GM21367 (cell line): ENCODE measurements around the gene VAV1.

Source experiments
- ATAC-seq: cut with Tn5 transposase; IDR thresholded peaks from one replicate; pipeline ENCODE4 v1.9.1; 2021; ENCODE audit not compliant: unreplicated experiment

The VAV1 gene, protein sequence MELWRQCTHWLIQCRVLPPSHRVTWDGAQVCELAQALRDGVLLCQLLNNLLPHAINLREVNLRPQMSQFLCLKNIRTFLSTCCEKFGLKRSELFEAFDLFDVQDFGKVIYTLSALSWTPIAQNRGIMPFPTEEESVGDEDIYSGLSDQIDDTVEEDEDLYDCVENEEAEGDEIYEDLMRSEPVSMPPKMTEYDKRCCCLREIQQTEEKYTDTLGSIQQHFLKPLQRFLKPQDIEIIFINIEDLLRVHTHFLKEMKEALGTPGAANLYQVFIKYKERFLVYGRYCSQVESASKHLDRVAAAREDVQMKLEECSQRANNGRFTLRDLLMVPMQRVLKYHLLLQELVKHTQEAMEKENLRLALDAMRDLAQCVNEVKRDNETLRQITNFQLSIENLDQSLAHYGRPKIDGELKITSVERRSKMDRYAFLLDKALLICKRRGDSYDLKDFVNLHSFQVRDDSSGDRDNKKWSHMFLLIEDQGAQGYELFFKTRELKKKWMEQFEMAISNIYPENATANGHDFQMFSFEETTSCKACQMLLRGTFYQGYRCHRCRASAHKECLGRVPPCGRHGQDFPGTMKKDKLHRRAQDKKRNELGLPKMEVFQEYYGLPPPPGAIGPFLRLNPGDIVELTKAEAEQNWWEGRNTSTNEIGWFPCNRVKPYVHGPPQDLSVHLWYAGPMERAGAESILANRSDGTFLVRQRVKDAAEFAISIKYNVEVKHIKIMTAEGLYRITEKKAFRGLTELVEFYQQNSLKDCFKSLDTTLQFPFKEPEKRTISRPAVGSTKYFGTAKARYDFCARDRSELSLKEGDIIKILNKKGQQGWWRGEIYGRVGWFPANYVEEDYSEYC

DNA sequence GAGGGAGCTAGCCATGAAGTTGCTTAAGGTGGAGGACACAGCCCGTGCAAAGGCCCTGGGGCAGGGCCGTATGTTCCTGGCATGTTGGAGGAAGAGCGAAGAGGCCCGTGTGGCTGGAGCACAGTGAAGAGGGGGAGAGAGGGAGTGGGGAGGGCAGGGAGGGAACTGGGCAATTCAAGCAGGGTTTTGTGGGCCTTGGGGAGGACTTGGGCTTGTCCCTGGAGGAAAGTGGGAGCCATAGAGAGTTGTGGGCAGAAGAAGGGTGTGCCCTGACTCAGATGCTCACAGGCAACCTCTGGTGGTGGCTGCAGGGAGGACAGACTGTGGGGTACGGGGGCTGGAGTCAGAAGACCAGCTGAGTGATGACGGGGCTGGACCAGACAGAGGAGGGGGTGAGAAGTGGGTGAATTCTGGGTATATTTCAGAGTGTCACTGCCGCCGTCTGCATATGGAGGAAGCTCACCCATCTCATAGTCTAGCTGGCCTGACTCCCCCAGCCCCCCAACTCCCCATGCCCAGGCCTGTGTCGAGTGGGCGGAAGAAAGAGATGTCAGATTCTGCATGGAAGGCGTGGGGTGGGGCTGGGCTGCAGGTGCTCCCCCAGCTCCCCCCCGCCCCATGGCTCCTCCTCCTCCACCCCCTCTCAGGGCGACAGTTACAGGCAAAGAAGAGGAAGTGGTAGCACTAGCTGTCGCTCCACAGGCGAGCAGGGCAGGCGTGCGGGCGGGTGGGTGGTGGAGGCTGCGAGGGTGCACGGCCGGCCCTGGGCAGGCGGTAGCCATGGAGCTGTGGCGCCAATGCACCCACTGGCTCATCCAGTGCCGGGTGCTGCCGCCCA is at the start of gene VAV1:
Gene VAV1, plus strand, starts transcription at position 681 of the 838 bp plus-strand sequence. Its CDS starts 100 bp downstream, at position 781.
- ATAC-seq: no peak

DNA sequence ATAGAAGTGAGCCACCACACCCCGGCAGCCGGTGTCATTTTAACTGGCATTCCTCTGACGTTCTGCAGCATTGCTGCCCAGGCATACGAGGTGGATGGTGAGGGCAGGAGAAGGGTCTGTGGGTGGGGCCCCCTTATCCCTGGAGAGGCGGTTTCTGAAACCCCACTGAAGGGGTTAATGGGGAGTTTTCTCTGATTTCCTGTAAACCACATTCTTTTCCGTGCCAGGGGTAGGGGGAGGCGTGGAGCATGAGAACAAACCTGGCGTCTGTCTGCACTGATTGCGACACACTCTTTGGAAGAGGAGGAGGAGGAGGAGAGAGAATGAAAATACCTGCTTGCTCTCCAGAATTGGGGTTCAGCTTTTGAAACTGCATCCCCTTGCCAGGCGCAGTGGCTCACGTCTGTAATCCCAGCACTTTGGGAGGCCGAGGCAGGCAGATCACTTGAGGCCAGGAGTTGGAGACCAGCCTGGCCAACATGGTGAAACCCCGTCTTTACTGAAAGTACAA is 49.3 kb upstream of the VAV1 start:
- ATAC-seq: no peak

DNA sequence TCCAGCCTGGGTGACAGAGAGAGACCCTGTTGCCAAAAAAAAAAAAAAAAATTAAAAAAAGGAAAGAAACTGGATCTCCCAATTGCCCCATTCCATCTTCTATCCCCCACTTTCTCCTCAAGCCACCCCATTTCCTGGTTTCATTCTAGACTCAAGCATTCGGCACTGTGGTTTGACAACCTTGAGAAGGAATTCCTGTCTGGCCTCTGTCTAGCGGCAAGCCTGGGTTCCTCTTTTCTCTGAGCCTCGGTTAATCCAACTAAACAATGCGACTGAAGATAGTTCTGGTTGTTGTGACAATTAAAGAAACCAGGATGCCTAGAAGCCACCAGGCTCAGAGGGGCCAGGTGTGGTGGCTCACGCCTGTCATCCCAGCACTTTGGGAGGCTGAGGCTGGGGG is 48.8 kb upstream of the VAV1 start:
- ATAC-seq: no peak

DNA sequence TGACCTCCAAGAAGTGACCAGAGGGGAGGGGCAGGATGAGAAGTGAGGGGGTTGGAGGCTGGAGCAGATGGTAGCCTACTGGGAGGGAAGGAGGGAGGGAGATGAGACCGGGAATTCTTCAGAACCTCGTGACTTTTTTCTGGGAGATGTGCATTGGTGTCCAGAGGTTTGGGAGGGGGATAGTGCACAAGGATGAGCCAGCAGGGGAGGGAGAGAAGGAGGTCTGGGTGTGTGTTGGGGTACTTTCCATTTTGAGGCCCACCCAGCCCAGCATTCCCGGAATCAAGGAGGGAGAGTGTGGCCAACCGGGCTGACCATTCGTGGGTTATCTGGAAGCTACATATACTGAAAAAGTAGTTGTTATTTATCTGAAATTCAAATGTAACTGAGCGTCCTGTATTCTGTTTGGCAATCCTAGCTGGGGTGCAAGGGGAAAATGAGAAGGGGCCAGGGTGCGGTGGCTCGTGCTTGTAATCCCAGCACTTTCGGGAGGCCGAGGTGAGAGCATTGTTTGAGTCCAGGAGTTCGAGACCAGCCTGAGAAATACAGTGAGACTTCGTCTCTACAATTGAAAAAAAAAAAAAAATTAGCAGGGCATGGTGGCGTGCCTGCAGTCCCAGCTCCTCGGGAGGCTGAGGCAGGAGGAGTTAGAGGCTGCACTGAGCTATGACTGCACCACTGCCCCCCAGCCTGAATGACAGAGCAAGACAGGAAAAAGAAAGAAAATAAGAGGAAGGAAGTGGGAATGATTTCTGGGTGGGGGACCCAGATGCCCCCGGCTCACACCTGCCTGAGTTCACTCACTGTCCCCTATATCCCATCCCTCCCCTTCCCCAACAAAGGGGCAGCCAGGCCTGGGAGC is 47.6 kb upstream of the VAV1 start:
- ATAC-seq: no peak

DNA sequence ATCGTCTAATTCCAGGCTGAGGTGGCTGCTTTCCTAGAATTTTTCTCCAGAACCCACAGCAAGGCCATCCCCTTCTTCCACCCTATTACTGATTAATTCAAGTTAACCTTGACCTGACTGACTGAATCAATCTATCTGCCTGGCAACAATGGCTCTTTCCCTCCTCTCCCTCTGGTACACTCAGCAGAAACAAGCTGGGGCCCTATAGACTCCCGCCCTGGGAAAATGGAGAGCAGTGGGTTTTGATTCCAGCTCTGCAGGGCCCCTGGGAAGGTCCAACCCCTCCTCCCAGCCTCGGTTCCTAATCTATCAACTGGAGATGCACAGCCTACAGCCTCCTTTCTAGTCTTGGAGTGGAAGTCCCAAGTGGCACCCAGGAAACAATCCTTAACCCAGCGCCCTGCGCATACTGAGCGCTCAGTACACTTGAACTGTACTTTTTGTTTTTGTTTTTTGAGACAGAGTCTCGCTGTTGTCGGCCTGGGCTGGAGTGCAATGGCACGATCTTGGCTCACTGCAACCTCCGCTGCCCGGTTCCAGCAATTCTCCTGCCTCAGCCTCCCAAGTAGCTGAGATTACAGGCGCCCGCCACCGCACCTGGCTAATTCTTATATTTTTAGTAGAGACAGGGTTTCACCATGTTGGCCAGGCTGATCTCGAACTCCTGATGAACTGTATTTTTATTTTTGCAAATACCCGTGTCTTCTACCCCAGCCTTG is 46.8 kb upstream of the VAV1 start:
- no peak for ATAC-seq

DNA sequence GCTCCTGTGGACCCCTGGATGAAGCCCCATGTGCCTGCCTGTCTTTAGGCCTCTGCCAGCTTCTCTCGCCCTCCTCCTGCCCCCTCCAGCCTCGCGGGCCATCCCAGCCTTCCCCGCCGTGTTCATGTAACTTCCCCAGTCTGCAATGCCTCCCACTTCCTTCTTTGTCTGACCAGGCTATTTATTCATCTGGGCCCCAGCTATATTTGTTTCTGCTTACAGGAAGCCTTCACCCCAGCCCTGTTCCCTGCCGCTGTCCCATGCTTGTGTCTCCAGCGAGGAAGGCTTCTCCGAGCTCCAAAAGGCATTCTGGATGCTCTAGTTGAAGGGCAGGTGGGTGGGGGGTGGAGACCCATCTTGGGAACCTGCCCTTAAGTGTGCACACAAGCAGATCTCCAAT is 44.2 kb upstream of the VAV1 start:
- ATAC-seq: no peak

DNA sequence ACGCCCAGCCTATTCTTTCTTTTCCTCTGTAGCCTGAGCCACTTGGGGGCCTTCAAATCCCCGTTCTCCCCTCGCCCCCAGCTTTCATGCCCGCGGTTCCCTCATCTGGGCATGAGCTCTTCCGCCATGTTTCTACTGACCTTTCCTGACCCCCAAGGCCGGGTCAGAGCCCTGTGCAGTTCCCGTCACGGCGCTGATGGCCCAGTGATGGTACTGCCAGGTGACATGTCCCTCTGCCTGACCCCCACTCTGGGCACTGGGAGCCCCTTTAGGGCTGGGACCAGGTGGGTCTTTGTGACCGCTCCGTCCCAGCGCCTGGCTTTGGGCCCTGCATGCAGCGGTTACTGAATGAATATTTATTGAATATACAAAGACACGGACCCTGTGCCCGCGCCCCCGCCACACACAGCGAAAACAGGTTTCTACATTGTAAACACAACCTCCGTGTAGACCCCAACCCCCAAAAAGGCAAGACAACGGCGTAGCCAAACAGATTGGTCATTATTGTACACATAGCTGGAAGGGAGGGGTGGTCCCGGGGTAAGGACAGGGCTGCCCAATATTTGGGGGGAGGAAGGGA is 42.8 kb upstream of the VAV1 start:
- ATAC-seq: no peak

DNA sequence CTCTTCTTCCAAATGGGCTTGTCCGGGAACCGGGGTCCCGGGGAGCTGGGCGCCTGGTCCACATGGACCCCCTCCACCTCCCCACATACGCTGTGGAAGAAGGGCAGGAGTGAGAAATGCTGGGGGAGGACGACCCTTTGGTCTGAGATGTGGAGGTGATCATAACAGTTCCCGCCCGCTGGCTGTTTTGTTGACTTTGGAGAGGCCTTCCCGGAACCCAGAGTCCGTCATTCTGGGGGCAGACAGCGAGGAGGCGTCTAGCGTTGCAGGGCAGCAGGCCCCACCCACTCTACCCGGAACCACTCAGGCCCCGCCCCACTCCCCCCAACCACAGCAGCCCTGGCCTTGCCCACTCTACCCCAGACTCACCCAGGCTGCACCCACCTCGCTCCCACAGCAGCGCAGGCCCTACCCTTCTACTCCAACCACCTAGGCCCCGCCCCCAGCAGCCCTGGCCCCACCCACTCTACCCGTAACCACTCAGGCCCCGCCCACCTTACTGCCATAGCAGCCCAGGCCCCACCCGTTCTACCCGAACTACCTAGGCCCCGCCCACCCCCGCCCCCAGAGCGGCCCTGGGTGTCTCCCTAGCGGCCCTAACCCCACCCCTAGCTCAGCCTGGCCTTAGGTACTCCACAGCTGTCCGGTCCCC is 42.2 kb upstream of the VAV1 start:
- no peak for ATAC-seq

DNA sequence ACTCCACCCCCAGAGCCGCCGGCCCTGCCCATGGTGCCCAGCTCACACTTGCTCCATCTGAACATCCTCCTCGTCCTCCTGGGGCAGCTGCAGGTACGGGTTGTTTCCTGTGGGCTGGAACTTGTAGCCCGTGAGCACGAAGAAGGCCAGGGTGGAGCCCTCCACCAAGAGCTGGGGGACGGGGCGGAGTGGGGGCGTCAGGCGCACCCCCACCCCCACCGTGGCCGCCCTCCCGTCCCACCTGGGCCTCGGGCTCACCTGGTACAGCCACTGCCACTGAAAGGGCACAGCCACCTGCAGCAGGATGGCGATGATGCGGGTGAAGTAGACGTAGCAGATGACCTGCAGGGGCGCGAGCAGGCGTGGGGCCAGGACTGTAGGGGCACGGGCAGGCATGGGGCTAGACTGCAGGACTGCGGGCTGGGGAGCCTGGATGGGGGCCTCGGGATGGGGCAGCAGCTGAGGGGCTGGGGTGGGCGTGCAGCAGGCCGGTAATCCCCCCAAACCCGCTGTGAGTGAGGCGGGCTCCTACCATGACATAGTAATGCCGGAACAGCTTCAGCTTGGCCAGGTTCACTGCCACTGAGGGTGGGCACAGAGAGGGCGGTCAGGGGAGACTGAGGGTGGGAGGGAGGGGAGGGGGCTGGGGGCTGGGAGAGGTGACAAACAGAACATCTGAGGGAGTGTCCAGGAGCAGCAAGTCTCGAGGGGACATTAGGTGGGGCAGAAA is 41.4 kb upstream of the VAV1 start:
- ATAC-seq: no peak

DNA sequence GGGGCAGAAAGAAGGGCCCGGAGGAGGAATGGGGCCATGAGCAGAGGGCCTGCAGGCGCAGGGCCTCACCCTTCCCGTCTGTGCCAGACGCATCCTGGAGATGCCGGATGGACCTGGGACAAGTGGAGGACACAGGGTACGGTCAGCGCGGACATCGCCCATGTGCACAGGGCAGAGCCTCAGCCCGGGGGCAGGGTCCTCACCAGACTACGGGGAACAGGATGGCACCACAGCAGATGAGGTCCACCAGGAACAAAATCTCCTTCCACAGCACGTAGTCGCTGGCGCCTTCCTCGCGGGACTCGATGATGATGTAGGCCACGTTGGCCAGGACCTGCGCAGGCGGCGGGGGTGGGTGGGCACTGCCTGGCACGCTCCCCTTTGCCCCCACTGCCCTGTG is 40.7 kb upstream of the VAV1 start:
- ATAC-seq: no peak

DNA sequence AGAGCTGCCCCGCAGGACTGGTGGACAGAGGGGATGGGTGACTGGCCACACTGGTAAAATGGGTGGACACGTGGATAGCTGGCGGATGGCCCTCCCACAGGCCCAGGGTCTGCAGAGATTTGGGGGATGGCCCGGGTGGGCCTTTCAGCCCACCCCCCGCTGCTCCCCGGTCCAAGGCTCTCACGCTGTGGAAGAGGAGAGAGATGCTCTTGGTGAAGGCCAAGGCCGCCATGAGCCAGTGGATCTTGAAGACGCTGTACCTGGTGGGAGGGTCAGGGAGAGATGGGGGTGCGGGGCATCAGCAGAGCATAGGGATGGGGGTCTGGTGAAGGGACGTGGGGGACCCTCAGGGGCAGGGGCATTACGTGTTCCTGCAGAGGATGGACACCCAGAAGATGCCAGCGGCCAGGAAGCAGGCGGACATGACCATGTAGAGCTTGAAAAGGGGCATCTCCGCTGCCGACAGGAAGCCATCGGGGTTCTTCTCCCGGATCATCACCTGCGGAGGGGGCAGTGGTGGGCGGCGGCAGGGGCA is 39.6 kb upstream of the VAV1 start:
- ATAC-seq: no peak

DNA sequence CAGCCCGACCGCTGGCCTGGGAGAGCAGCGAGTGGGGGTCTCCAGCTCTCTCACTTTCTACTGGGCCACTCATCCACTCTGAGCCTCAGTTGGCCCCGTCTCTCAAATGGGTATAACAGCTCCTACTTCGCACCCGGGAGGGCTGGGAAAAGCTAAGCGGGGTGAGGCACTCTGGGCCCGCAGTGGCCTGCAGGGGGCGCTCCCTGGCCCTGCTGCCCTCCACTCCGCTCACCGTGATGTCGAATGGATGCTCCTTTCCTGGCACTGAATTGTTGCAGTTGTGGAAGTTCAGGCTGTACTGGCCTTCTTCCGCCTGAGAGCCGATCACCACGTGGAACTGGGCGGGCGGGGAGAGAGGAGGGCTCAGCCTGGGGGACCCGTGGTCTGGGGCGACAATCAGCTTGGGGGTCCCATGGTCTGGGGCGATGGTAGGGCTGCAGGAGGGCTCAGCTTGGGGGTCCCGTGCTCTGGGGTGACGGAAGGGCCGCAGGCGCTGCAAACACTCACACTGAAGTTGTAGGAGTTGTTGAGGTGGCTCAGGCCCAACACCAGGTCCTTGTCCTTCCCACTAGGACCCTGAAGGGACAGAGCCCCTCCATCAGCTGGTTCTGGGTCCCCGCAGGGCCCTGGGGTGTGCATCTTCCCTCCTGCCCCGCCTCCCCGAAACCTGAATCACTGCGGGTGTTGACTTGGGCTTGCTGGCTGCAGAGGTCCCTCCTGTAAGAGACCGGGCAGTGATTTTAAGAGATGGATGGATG is 39.0 kb upstream of the VAV1 start:
- ATAC-seq: no peak

DNA sequence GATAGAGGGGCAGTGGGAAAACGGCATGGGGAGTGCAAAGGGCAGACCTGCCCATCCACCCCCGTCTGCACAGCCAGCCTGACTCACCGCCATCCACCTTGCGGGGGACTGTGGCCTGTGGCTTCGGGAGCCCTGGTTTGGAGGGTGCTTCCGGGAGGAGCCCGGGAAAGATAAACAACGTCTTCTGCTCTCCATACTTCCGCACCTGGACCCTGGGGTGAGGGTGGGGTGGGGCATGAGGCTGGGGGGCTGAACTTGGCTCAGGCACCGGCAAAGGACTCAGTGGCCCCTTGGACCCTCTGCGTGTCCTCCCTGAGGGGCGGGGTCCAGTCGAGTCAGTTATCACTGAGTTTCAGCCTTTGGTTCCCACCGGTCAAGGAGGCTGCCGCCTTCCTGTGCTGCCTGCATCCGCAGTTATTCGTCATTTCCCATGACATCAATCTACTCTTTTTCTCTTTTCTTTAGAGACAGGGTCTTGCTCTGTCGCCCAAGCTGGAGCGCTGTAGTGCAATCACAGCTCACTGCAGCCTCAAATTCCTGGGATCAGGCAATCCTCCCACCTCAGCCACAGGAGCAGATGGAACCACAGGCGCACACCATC is 38.3 kb upstream of the VAV1 start:
- no peak for ATAC-seq

DNA sequence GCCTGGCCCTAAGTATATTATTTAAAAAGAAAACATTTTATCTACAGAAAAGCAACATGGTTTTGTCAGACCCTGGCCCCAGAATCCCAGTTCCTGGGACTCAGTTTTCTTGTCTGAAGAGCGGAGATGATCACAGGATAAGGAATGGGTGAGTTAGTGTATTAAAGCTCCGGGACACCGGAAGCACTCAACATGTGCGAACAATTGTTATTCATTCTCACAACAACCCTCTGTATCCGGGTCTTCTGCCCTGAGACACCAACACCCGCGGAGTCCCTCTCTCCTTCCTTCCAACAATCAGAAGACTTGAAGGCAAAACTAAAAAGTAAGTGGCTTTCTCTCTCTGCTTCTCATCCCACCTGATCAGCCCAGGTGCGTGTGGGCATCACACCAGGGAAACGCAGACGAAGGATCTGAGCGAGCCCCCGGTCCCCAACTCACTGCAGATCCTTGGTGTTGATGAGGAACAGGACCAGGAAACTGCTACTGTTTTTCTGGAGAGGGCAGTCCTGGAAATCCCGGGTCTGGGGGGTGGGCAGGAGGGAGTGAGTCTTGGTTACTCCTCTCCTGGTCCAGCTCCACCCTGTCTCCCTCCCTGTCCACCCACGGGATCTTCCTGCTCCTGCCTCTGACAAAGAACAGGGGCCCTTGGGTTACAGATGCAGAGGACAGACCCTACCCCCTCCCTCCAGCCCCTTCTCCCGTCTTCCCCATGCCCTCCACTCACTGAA is 37.2 kb upstream of the VAV1 start:
- no peak for ATAC-seq

DNA sequence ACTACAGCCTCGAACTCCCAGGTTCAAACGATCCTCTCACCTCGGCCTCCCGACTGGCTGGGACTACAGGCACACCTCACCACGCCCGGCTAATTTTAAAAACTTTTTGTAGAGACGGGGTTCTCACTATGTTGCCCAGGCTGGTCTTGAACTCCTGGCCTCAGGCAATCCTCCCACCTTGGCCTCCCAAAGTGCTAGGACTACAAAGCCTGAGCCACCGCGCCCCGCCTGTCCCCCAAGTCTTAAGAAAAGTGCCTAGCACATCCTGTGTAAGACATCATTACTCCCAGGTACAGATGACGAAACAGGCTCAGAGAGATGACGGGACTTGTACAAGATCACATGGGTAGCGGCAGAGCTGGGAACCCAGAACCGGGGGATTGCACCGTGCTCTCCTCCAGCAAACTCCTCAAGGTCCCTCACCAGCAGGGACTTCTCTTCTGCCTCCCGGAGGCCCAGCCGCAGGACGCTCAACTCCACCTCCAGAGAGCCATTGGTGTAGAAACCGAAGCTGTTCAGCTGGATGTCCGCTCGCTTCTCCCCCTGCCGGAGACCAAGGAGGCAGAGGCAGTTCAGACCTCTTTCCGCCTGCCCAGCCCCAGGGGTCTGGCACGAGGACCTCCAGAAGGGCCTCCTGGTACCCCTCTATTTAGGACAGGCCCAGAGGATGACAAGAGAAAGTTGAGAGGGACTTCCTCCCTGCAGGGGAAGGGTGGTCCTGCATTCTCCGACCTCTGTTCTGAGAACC is 36.2 kb upstream of the VAV1 start:
- ATAC-seq: no peak
